Stimulated activated naive CD4-positive, alpha-beta T cell treated with Interleukin-2 at 50 U/mL for 16 hours (primary cell): ENCODE measurements around the gene TARBP1.
A peak's percentile ranks its signal among the peaks of the same experiment; 100 is the strongest.
"Not testable (repeated sequence)": the region's sequence is repeated elsewhere in the genome, so short reads cannot be mapped to it uniquely, and the experiment has no call there.

Experiments
- DNase-seq: peaks from one replicate; lab custom pipeline; 2025; lab: John Stamatoyannopoulos, UW

The TARBP1 gene

GRCh38 chr1:234507089-234507488 is 28.1 kb upstream of the TARBP1 start:
- DNase-seq = no peak

GRCh38 chr1:234505769-234506102 is 26.8 kb upstream of the TARBP1 start:
- DNase-seq = no peak

DNA sequence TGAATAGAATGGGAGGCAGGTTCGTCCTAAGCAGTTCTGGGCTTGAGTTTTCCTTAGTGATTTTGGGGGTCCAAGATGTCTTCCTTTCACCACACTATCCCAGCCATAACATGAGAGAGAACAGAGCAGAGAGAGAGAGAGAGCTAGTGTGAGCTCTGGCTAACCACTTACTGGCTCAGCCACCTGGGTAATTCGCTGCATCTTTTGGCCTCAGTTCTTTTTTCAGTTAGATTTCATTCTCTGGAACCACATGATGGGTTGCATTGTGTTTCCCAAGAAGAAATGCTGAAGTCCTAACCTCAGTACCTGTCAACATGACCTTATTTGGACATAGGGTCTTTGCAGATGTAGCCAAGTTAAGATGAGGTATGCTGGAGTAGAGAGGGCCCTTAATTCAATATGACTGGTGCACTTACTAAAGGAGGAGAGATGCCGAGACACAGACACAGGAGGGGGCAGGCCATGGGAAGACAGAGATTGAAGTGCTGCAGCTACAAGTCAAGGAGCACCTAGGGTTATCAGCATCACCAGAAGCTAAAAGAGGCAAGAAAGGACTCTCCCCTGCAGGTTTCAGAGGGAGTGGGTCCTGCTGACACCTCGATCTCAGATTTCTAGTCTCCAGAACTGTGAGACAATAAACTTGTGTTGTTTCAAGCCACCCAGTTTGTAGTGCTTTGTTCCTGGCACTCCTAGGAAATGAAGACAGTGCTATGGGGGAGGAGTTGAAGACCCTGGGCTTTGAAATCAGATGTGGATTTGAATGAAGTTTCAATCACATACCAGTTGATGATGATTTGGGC is 26.2 kb upstream of the TARBP1 start:
- DNase-seq = no peak

DNA sequence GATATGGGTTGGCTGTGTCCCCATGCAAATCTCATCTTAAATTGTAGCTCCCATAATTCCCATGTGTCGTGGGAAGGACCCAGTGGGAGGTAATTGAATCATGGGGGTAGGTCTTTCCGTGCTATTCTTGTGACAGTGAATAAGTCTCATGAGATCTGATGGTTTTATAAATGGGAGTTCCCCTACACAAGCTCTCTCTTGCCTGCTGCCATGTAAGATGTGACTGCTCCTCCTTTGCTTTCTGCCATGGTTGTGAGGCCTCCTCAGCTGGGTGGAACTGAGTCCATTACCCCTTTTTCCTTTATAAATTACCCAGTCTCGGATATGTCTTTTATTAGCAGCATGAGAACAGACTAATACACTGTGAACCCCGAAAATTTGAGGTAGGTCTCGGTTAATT is 25.3 kb upstream of the TARBP1 start:
- DNase-seq = not testable (repeated sequence)

DNA sequence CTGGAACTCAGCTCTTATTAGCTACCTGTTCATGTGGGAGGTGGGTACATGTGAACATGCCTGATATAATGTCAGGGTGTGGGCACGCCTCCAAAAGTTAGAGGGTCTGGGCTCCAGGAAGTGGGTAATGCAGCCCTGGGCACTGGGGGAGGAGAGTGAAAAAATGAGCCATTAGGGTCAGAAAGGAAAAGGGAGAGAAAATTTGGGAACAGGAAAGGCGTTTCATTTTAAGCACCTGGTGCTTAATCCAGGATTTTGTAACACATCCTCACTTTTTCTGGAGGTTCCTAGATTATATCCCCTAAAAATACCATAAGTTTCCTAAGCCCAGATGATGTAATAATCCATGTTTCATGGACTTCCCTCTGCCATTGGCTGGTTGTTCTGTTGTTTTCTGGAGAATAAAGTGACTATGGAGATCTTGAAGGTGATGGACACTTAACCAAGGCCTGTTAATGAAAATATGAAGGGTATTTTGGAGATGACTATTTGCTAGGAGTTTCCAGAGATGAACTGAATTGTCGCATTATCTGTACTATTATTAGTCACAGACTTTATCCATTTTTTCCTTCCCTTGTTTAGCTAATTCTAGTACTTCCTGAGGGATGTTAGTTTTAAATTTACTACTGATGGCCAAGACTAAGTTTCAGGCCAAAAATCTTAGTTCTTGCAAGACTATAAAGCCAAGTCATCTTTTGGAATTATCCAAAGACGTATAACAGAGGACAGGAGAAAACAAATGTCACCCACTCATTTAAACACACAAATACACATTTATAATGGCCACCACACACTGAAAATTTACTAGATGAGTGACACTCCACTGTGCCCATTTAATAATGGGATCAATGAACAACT is 24.4 kb upstream of the TARBP1 start:
- DNase-seq = no peak

- DNase-seq = no peak
Observed at GRCh38 chr1:234502785-234503184, 23.8 kb upstream of the TARBP1 start.

DNA sequence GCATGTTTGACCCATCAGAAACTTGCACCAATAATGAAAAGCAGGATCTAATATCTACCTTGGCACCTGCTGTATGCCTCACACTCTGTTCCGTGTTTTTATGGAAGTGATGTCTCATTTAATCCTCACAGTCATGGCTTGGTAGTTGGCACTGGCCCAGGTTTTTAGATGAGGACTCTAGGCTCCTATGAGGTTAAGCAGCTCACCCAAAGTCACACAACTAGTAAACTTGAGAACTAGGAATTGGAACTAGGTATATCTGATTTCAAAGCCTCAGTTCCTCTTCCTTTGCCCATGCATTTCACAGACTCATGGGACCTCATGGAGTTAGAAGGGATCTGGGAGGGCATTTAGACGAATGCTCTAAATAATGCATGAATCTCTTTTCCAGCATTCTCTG is 21.3 kb upstream of the TARBP1 start:
- no peak for DNase-seq

- no peak for DNase-seq
Observed at GRCh38 chr1:234499943-234500245, 20.9 kb upstream of the TARBP1 start.

- DNase-seq = peak; percentile 71
Observed at GRCh38 chr1:234499119-234499942, 20.4 kb upstream of the TARBP1 start.

- no peak for DNase-seq
Observed at GRCh38 chr1:234498448-234499118, 19.6 kb upstream of the TARBP1 start.

DNA sequence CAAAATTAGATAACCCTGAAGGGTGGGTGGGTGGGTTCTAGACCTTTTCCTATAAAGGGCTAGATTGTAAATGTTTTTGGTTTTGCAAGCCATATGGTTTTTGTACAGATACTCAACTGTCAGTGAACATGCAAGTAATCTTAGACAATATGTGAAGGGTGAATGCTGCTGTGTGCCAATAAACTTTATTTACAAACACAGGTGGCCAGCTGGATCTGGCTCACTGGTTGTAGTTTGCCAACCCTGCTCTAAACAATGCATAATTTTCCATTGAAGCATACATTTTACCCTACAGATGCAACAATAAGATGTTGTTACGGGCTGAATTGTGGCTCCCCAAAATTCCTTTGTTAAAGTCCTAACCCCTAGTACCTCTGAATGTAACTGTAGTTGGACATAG is 18.6 kb upstream of the TARBP1 start:
- no peak for DNase-seq

GRCh38 chr1:234495231-234495990 is 16.4 kb upstream of the TARBP1 start:
- no peak for DNase-seq

- DNase-seq = no peak
Observed at GRCh38 chr1:234494049-234494448, 15.1 kb upstream of the TARBP1 start.

DNA sequence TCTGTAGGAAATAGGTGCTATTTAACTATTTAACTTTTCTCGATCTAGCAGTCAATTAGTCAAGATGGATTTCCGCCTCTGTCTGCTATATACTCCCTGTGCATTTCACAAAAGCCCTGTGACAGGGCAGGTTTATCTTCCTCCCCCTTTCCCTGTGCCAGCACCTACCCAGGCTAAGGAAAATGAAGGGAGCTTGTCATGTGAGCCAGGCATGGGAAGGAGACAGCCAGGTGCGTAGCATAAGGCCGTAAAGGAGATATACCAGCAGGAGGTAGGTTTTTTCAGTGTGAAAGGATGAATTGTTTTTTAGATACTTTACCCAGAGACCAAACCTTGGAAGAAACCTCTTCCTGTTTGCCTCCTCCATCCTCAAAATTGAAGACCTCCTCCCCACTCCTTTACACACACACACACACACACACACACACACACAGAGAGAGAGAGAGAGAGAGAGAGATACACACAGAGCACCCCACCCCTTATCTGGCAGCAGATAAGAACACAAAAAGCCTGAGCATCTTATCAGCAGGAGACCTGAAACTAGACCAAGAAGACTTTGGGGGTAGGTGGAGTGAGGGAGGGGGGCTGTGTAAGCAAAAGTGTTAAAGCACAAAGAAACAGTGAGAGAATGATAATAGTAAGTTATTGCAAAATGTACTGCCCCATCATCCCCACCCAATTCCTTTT is 12.0 kb upstream of the TARBP1 start:
- no peak for DNase-seq

DNA sequence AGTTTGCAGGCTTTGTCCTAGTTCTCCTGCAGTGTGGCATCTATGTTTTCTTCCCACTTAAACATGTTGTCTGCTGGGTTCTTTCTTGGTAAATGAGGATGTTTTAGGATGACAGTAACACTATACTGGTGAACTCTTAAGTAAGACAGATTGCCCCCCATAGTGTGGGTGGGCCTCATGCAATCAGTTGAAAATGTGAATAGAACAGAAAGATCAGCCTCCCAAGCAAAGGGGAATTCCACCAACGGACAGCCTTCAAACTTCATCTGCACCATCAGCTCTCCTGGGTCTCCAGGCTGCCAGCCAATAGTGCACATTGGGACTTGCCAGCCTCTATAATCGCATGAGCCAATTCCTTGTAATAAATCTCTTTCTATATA is 10.7 kb upstream of the TARBP1 start:
- no peak for DNase-seq

DNA sequence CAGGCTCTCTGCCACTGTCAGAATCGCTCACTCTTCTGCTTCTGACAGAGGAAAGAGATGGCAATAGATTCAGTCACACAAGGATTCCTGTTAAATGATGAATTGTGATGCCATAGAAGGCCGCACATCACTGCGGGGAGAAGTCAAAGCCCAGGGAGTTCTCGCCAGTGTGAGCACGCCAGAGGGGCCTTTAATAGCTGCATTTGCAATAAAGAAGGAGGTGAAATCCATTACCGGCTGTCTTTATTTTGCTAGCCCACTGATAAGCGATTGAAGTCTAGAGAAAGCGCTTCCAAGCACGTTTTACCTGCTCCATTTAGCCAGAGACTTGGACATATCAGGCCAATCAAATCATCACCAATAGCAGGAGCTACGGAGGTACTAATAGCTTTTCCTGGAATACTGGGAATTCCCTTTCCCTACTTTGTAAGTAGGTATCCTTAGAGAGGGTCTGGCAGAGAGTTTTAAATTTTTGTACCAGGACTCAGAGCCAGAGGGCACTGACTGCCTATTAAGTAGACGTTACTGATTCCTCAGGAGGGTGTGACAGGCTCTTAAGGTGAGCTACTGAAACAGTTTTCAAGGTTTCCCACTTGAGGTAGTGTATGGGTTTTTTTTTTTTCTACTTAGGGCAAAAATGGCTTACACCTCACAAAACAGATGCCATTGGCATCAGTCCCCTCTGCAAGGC is 10.2 kb upstream of the TARBP1 start:
- DNase-seq = no peak

GRCh38 chr1:234488054-234489006 is 9.4 kb upstream of the TARBP1 start:
- no peak for DNase-seq

- DNase-seq = no peak
Observed at GRCh38 chr1:234486858-234487840, 8.2 kb upstream of the TARBP1 start.
